ENCODE measurements around the gene RAET1G.
"Not testable (repeated sequence)": the region's sequence is repeated elsewhere in the genome, so short reads cannot be mapped to it uniquely, and the experiment has no call there.

The RAET1G gene

GRCh38 chr6:149897015-149897697 lies 25.8 kb downstream of the RAET1G start:
- DNase-seq (ENCODE audit: low read depth), result peak; percentile 97

DNA sequence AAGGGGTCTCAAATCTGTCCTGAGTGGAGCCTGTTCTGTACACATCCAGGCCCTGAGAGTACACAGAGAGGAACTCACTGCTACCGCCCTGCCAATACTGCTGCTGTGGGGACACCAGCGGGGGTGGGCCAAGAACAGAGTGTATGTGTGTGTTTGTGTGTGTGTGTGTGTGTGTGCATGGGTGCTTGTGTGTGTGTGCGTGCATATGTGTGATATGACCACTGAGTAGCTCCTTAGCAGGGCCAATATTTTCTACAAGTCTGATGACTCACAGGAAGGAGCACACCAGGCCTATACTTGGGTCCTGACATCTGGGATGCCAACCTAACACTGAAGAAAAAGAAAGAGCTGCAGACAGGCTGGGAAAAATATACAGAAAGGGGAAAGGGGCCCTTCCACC lies 26.4 kb downstream of the RAET1G start:
- no peak for DNase-seq (ENCODE audit: low read depth)

GRCh38 chr6:149895833-149896271 lies 27.1 kb downstream of the RAET1G start:
- peak; percentile 63 for DNase-seq (ENCODE audit: low read depth)

- DNase-seq (ENCODE audit: low read depth), result peak; percentile 90
Measured at GRCh38 chr6:149895048-149895590, 27.8 kb downstream of the RAET1G start.

GRCh38 chr6:149891864-149892263 lies 31.1 kb downstream of the RAET1G start:
- DNase-seq (ENCODE audit: low read depth), result not testable (repeated sequence)

DNA sequence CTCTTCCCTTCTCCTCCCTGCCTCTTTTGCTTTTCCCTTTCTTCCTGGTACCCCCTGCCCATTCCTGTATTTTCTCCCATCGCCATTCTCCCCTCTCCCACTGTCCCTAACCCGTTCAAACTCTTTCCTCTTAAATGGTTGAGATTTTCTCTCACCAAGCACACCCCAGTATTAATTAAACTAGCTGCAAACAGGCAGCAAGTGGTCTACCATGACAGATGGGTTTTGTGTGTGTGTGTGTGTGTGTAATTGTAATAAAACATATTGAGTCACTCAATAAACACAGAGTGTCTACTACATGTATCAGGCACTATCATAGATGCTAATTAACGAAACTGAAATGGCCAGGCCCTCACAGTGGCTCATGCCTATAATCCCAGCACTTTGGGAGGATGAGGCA lies 31.7 kb downstream of the RAET1G start:
- no peak for DNase-seq (ENCODE audit: low read depth)

GRCh38 chr6:149890629-149891045 lies 32.3 kb downstream of the RAET1G start:
- DNase-seq (ENCODE audit: low read depth), result no peak

- no peak for DNase-seq (ENCODE audit: low read depth)
Measured at GRCh38 chr6:149889326-149889725, 33.6 kb downstream of the RAET1G start.

- peak; percentile 36 for DNase-seq (ENCODE audit: low read depth)
Measured at GRCh38 chr6:149888659-149889058, 34.3 kb downstream of the RAET1G start.

- no peak for DNase-seq (ENCODE audit: low read depth)
Measured at GRCh38 chr6:149888093-149888492, 34.8 kb downstream of the RAET1G start.

DNA sequence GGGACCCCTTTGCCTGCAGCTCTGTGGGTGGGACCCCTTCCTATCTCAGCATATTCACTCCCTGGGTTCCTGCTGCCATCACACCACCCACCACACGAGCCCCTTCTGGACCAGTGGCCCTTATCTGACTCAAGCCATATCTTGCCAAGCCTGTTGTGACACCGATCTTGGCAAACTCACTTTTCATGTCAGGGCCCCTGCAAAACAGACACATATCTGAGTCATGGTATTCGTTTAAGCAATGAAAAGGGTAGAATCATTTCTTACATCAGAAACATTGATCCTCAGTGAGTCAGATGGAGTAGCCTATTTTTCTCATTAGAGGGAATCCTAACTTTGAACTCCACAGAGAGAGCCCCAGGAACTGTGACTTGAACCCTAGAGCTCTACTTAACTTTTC lies 35.6 kb downstream of the RAET1G start:
- peak; percentile 59 for DNase-seq (ENCODE audit: low read depth)

- no peak for DNase-seq (ENCODE audit: low read depth)
Measured at GRCh38 chr6:149885888-149886287, 37.0 kb downstream of the RAET1G start.

GRCh38 chr6:149884617-149885016 lies 38.3 kb downstream of the RAET1G start:
- no peak for DNase-seq (ENCODE audit: low read depth)

- DNase-seq (ENCODE audit: low read depth), result no peak
Measured at GRCh38 chr6:149884215-149884614, 38.7 kb downstream of the RAET1G start.

GRCh38 chr6:149881860-149882259 lies 41.1 kb downstream of the RAET1G start:
- no peak for DNase-seq (ENCODE audit: low read depth)

DNA sequence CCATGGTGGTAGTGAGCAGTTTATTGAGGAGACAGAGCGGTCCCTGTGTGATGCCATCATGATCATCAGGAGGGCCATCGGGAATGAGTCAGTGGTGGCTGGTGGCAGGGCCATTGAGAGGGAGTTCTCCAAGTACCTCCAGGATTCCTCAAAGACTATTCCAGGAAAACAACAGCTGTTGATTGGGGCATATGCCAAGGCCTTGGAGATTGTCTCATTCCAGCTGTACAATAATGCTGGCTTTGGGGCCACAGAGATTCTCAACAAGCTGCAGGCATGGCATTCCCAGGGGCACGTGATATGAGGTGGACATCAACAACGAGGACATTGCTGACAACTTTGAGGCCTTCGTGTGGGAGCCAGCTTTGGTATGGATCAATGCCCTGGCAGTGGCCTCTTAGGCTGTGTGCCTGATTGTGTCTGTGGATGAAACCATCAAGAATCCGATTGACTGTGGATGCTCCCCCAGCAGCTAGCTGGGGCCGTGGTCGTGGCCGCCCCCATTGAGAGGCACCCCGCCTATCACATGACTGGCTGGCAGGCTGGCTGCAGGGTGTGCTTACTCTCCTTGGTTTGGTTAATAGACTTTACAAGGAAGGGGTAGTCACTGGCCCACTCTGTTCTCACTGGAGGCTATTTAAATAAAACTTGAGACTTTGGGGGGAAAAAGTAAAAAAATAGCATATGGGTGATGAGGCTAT lies 41.7 kb downstream of the RAET1G start:
- DNase-seq (ENCODE audit: low read depth), result no peak

- DNase-seq (ENCODE audit: low read depth), result no peak
Measured at GRCh38 chr6:149877659-149878058, 45.3 kb downstream of the RAET1G start.

GRCh38 chr6:149876241-149876933 lies 46.5 kb downstream of the RAET1G start:
- DNase-seq (ENCODE audit: low read depth), result no peak

DNA sequence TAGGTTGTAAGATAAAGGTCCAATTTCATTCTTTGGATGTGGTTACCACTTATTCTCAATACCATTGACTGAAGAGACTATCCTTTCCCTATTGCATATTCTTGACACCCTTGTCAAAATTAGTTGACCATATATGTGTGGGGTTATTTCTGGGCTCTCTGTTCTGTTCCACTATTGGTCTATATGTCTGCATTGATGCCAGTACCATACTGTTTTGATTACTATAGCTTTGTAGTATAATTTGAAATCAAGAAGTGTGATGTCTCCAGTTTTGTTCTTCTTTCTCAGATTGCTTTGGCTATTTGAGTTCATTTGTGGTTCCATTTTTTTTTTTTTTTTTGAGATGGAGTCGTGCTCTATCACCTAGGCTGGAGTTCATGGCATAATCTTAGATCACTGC lies 50.7 kb downstream of the RAET1G start:
- DNase-seq (ENCODE audit: low read depth), result no peak

DNA sequence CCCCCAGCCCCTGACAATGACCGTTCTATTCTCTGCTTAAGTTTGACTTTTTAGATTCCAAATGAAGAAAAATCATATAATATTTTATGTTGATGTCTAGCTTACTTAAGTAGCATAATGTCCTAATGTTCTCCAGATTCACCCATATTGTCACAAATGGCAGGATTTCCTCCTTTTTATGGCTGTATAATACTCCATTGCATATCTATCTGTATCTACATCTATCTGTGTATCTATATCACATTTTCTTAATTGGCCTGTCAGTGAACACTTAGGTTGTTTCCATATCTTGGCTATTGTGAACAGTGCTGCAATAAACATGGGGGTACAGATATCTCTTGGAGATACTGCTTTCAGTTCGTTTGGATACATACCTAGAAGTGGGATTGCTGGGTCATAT lies 51.7 kb downstream of the RAET1G start:
- no peak for DNase-seq (ENCODE audit: low read depth)

- no peak for DNase-seq (ENCODE audit: low read depth)
Measured at GRCh38 chr6:149869275-149869892, 53.5 kb downstream of the RAET1G start.

All from fibroblast of gingiva (primary cell).